NB4 (cell line): ENCODE measurements around the gene ABCB4.

ENCODE experiments used
- CTCF ChIP-seq: IDR thresholded peaks from one replicate; pipeline ENCODE4 v1.5.1; 2012; ENCODE audit warnings: low read depth, low read length
- MAX ChIP-seq: IDR thresholded peaks from 2 replicates; pipeline ENCODE4 v1.6.1; 2011; ENCODE audit warnings: low read depth, low read length
- MYC ChIP-seq: IDR thresholded peaks from 2 replicates; pipeline ENCODE4 v1.6.1; 2011; ENCODE audit warnings: low read depth, low read length
- POLR2A ChIP-seq: IDR thresholded peaks from 2 replicates; pipeline ENCODE4 v1.6.1; 2011; ENCODE audit warnings: mild to moderate bottlenecking; ENCODE audit not compliant: insufficient read length; ENCODE audit errors: extremely low read depth

GRCh38 chr7:87505557-87506245, 30.2 kb upstream of the ABCB4 start:
- TF ChIP-seq MAX (no peak), CTCF (no peak), POLR2A (no peak), MYC (no peak)
